HepG2 (cell line): ENCODE results near the gene TTC31. TPM values are rescaled to one million over a fixed set of nuclear protein-coding genes. Genes with fewer than 3 reads are reported as not detected.

Experiments
- CREB3 ChIP-seq: sonication (generic); formaldehyde crosslinking; IDR thresholded peaks from 2 replicates; pipeline ENCODE4 v1.5.0; 2020; ENCODE audit warnings: missing genetic modification reagents
- FOSL1 ChIP-seq: sonication (generic); formaldehyde crosslinking; IDR thresholded peaks from 2 replicates; pipeline ENCODE4 v1.9.0; 2021; ENCODE audit warnings: missing genetic modification reagents, borderline replicate concordance
- HINFP ChIP-seq: sonication (generic); formaldehyde crosslinking; IDR thresholded peaks from 2 replicates; pipeline ENCODE4 v1.4.0; 2020; ENCODE audit warnings: low read depth, mild to moderate bottlenecking, missing genetic modification reagents
- HNF4A ChIP-seq: sonication (generic); formaldehyde crosslinking; IDR thresholded peaks from 2 replicates; pipeline ENCODE4 v1.4.0; 2020; ENCODE audit warnings: missing genetic modification reagents
- HNRNPK ChIP-seq: fragments of 200-400 bp; formaldehyde crosslinking; IDR thresholded peaks from 2 replicates; pipeline ENCODE4 v1.6.1; 2018; ENCODE audit warnings: low read length, low read depth, moderate library complexity, mild to moderate bottlenecking; ENCODE audit not compliant: poor library complexity, severe bottlenecking
- HOXA9 ChIP-seq: sonication (generic); formaldehyde crosslinking; IDR thresholded peaks from 2 replicates; pipeline ENCODE4 v1.8.1; 2022; ENCODE audit warnings: missing genetic modification reagents, mild to moderate bottlenecking, moderate library complexity, borderline replicate concordance
- NFYC ChIP-seq: IDR thresholded peaks from 2 replicates; pipeline ENCODE4 v1.6.1; 2016; ENCODE audit warnings: missing genetic modification reagents, missing compliant biosample characterization
- RAD21 ChIP-seq: fragments of 450-650 bp; formaldehyde crosslinking; IDR thresholded peaks from 2 replicates; pipeline ENCODE4 v1.5.0; 2020; ENCODE audit warnings: mild to moderate bottlenecking
- RFXANK ChIP-seq: IDR thresholded peaks from 2 replicates; pipeline ENCODE4 v1.6.1; 2016
- SNAPC2 ChIP-seq: sonication (generic); formaldehyde crosslinking; IDR thresholded peaks from 2 replicates; pipeline ENCODE4 v1.8.1; 2022; ENCODE audit warnings: mild to moderate bottlenecking, missing genetic modification reagents
- SP2 ChIP-seq: sonication (generic); formaldehyde crosslinking; IDR thresholded peaks from 2 replicates; pipeline ENCODE4 v1.5.1; 2020; ENCODE audit warnings: mild to moderate bottlenecking, missing genetic modification reagents
- WIZ ChIP-seq: sonication (generic); formaldehyde crosslinking; IDR thresholded peaks from 2 replicates; pipeline ENCODE4 v1.5.1; 2020; ENCODE audit warnings: mild to moderate bottlenecking, missing genetic modification reagents
- ZFP37 ChIP-seq: sonication (generic); formaldehyde crosslinking; IDR thresholded peaks from 2 replicates; pipeline ENCODE4 v1.4.0; 2020; ENCODE audit warnings: missing genetic modification reagents, borderline replicate concordance
- ZNF101 ChIP-seq: sonication (generic); formaldehyde crosslinking; IDR thresholded peaks from 2 replicates; pipeline ENCODE4 v1.4.0; 2020; ENCODE audit warnings: mild to moderate bottlenecking, low read depth, missing genetic modification reagents, borderline replicate concordance
- ZNF230 ChIP-seq: sonication (generic); formaldehyde crosslinking; IDR thresholded peaks from 2 replicates; pipeline ENCODE4 v1.4.0; 2020; ENCODE audit warnings: mild to moderate bottlenecking, missing genetic modification reagents
- ZNF260 ChIP-seq: sonication (generic); formaldehyde crosslinking; IDR thresholded peaks from 2 replicates; pipeline ENCODE4 v1.4.0; 2020; ENCODE audit warnings: missing genetic modification reagents, low read depth, mild to moderate bottlenecking, borderline replicate concordance
- ZNF275 ChIP-seq: sonication (generic); formaldehyde crosslinking; IDR thresholded peaks from 2 replicates; pipeline ENCODE4 v1.8.0; 2022; ENCODE audit warnings: missing genetic modification reagents, mild to moderate bottlenecking, inconsistent platforms, borderline replicate concordance
- ZNF484 ChIP-seq: sonication (generic); formaldehyde crosslinking; IDR thresholded peaks from 2 replicates; pipeline ENCODE4 v1.5.1; 2020; ENCODE audit warnings: mild to moderate bottlenecking, low read depth, missing genetic modification reagents, borderline replicate concordance
- ZNF501 ChIP-seq: sonication (generic); formaldehyde crosslinking; IDR thresholded peaks from 2 replicates; pipeline ENCODE4 v1.5.1; 2020; ENCODE audit warnings: mild to moderate bottlenecking, moderate library complexity, missing genetic modification reagents
- ZNF530 ChIP-seq: sonication (generic); formaldehyde crosslinking; IDR thresholded peaks from 2 replicates; pipeline ENCODE4 v1.5.0; 2020; ENCODE audit warnings: low read depth, mild to moderate bottlenecking, missing genetic modification reagents
- ZNF883 ChIP-seq: sonication (generic); formaldehyde crosslinking; IDR thresholded peaks from 2 replicates; pipeline ENCODE4 v1.5.1; 2020; ENCODE audit warnings: mild to moderate bottlenecking, missing genetic modification reagents; ENCODE audit errors: not compliant biosample characterization
- polyA plus RNA-seq, 8 experiments: library from polyadenylated mRNA; depleted of rRNA in 3 of 8; stranded (reverse) in 7 of 8; unstranded in 1 of 8; fragments of >200 nt; fragmentation: Illumina TruSeq in 4 of 8; extraction: Trizol in 4 of 8; gene quantifications; 2 replicates each; pipeline versions ENCODE4 v1.2.1 to v1.2.3, GENCODE V29; 2011 to 2016; ENCODE audit warnings: low read depth in 4 of 8, missing spikeins in 1 of 8, mixed read lengths in 1 of 8; ENCODE audit not compliant: insufficient read depth in 1 of 8
- total RNA-seq, 5 experiments: library from RNA; depleted of rRNA; stranded (reverse); fragments of >200 nt; fragmentation: Illumina TruSeq; extraction: Trizol; gene quantifications; 2 replicates each; pipeline ENCODE4 v1.2.3, GENCODE V29; 2016; ENCODE audit warnings: low read depth in 1 of 5
- TF ChIP-seq, protein P1 (sequence below): IDR thresholded peaks from 2 replicates; pipeline ENCODE4 v1.6.1; 2018; ENCODE audit warnings: missing genetic modification reagents
- TF ChIP-seq, protein P2 (sequence below): sonication (generic); formaldehyde crosslinking; IDR thresholded peaks from 2 replicates; pipeline ENCODE4 v1.8.1; 2023; ENCODE audit warnings: mild to moderate bottlenecking, missing genetic modification reagents
- TF ChIP-seq, protein P3 (sequence below): sonication (generic); formaldehyde crosslinking; IDR thresholded peaks from 2 replicates; pipeline ENCODE4 v1.4.0; 2020; ENCODE audit warnings: missing genetic modification reagents; ENCODE audit errors: not compliant biosample characterization

Gene TTC31
- total and polyA plus RNA-seq, 2 of the 13 experiments (the other 11 are each of a cell fraction or from before 2014, with no cell fraction given) = 28.3 to 39.5 TPM

- no peak for TF ChIP-seq HINFP (CRISPR knock-in tag)
- no peak for TF ChIP-seq ZNF484 (CRISPR knock-in tag)
- TF ChIP-seq SP2 (CRISPR knock-in tag) = 0 out of 2 replicates have a peak, but pooled peaks have one; percentile 30
- TF ChIP-seq ZFP37 (CRISPR knock-in tag) = 0 out of 2 replicates have a peak, but pooled peaks have one; percentile 19
- no peak for TF ChIP-seq NFYC
- no peak; the same call in 1 of the 2 replicates for TF ChIP-seq ZNF230 (CRISPR knock-in tag)
- TF ChIP-seq SNAPC2 (CRISPR knock-in tag) = peak; percentile 11; the same call in 1 of the 2 replicates
- TF ChIP-seq, protein P1, sequence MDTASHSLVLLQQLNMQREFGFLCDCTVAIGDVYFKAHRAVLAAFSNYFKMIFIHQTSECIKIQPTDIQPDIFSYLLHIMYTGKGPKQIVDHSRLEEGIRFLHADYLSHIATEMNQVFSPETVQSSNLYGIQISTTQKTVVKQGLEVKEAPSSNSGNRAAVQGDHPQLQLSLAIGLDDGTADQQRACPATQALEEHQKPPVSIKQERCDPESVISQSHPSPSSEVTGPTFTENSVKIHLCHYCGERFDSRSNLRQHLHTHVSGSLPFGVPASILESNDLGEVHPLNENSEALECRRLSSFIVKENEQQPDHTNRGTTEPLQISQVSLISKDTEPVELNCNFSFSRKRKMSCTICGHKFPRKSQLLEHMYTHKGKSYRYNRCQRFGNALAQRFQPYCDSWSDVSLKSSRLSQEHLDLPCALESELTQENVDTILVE (CRISPR knock-in tag) = no peak
- TF ChIP-seq ZNF101 (CRISPR knock-in tag) = no peak
- no peak for TF ChIP-seq ZNF883 (CRISPR knock-in tag)
- TF ChIP-seq HNRNPK = no peak
- no peak for TF ChIP-seq ZNF530 (CRISPR knock-in tag)
- TF ChIP-seq WIZ (CRISPR knock-in tag) = no peak
- TF ChIP-seq, protein P2, sequence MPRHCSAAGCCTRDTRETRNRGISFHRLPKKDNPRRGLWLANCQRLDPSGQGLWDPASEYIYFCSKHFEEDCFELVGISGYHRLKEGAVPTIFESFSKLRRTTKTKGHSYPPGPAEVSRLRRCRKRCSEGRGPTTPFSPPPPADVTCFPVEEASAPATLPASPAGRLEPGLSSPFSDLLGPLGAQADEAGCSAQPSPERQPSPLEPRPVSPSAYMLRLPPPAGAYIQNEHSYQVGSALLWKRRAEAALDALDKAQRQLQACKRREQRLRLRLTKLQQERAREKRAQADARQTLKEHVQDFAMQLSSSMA = no peak; the same call in 1 of the 2 replicates
- TF ChIP-seq HNF4A (CRISPR knock-in tag) = no peak
- TF ChIP-seq, protein P3, sequence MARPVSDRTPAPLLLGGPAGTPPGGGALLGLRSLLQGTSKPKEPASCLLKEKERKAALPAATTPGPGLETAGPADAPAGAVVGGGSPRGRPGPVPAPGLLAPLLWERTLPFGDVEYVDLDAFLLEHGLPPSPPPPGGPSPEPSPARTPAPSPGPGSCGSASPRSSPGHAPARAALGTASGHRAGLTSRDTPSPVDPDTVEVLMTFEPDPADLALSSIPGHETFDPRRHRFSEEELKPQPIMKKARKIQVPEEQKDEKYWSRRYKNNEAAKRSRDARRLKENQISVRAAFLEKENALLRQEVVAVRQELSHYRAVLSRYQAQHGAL = no peak
- TF ChIP-seq ZNF501 (CRISPR knock-in tag) = no peak
- TF ChIP-seq RFXANK = no peak
- no peak for TF ChIP-seq RAD21 (CRISPR knock-in tag)
- no peak for TF ChIP-seq CREB3 (CRISPR knock-in tag)
- 0 out of 2 replicates have a peak, but pooled peaks have one; percentile 42 for TF ChIP-seq FOSL1 (CRISPR knock-in tag)
- 0 out of 2 replicates have a peak, but pooled peaks have one; percentile 59 for TF ChIP-seq HOXA9 (CRISPR knock-in tag)
- no peak for TF ChIP-seq ZNF260 (CRISPR knock-in tag)
- TF ChIP-seq ZNF275 = no peak
Measured at GRCh38 chr2:74441170-74441689, 41.7 kb upstream of the TTC31 start (continued).
